Measurements from ENCODE around the gene TBCD.

TBCD gene

DNA sequence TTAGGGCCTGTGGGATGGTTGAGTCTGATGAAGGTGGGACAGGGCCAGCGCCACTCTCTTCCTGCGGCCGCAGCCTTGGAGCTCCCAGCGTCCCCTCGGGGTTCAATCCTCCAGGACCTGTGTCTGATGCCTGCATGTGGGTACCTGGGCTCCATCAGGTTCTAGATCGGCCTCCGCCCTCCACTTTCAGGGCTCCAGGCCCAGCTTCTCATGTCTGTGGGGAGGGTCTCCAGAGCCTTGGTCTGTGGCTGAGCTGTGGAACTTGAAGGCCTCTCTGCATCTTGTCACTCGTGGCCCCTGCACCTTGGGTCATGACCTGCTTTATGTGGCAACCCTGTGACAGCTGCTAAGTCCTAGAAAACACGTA lies 177.8 kb downstream of the TBCD start:
- TF ChIP-seq, protein P1, sequence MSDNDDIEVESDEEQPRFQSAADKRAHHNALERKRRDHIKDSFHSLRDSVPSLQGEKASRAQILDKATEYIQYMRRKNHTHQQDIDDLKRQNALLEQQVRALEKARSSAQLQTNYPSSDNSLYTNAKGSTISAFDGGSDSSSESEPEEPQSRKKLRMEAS (IDR thresholded peaks at IDR 0.05; ENCODE audit: low read depth, low read length), result no peak
- TF ChIP-seq MYC (IDR thresholded peaks at IDR 0.05; ENCODE audit: low read depth, low read length) (no peak), POLR2A (IDR thresholded peaks at IDR 0.05; ENCODE audit: extremely low read depth, insufficient read length) (no peak)
- TF ChIP-seq, protein P2, sequence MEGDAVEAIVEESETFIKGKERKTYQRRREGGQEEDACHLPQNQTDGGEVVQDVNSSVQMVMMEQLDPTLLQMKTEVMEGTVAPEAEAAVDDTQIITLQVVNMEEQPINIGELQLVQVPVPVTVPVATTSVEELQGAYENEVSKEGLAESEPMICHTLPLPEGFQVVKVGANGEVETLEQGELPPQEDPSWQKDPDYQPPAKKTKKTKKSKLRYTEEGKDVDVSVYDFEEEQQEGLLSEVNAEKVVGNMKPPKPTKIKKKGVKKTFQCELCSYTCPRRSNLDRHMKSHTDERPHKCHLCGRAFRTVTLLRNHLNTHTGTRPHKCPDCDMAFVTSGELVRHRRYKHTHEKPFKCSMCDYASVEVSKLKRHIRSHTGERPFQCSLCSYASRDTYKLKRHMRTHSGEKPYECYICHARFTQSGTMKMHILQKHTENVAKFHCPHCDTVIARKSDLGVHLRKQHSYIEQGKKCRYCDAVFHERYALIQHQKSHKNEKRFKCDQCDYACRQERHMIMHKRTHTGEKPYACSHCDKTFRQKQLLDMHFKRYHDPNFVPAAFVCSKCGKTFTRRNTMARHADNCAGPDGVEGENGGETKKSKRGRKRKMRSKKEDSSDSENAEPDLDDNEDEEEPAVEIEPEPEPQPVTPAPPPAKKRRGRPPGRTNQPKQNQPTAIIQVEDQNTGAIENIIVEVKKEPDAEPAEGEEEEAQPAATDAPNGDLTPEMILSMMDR (IDR thresholded peaks at IDR 0.05; ENCODE audit: low read depth, low read length), result no peak
- H3K4me3 ChIP-seq (ENCODE audit: low read depth, low read length), result no peak overlapping the region
- DNase-seq (ENCODE audit: low read depth), result no peak

DNA sequence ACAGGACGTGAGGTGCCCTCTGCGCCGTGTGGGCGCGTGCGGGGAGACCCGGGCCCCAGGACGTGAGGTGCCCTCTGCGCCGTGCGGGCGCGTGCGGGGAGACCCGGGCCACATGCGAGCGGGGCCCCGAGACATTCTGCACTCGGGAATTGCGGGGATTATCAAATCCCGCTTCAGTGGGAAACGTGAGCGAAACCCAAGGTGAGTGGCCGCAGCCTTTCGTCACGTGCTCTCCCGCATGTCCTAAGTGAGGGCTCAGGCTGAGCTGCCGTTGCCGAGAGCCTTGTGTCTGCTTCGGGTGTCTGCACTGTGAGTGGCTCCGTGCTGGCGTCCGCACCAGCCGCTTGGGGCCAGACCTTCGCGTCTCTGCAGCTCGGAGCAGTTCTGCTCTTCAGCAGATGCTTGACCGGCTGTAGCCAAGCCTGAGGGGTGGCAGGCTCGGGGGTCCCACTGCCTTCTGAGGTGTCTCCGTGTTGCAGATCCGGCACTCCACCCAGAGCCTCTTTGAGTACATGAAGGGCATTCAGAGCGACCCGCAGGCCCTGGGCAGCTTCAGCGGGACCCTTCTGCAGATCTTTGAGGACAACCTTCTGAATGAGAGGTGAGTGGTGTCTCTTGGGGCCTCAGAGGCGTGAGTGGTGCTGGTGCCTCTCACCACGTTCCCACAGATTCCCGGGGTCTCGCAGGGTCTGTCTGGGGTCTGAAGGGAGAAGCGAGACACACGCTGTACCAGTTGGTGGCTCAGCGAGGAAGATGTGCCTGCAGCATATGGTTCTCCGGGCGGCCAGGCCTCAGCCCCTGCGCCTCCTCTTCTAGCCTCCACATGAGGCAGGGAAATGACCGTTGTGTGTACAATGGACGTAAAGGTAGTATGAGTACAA lies 178.4 kb downstream of the TBCD start:
- TF ChIP-seq, protein P1 (IDR thresholded peaks at IDR 0.05; ENCODE audit: low read depth, low read length), result no peak
- TF ChIP-seq, protein P2 (IDR thresholded peaks at IDR 0.05; ENCODE audit: low read depth, low read length), result no peak
- TF ChIP-seq POLR2A (IDR thresholded peaks at IDR 0.05; ENCODE audit: extremely low read depth, insufficient read length) (no peak), MYC (IDR thresholded peaks at IDR 0.05; ENCODE audit: low read depth, low read length) (no peak)
- H3K4me3 ChIP-seq (ENCODE audit: low read depth, low read length), result no peak overlapping the region
- no peak for DNase-seq (ENCODE audit: low read depth)

DNA sequence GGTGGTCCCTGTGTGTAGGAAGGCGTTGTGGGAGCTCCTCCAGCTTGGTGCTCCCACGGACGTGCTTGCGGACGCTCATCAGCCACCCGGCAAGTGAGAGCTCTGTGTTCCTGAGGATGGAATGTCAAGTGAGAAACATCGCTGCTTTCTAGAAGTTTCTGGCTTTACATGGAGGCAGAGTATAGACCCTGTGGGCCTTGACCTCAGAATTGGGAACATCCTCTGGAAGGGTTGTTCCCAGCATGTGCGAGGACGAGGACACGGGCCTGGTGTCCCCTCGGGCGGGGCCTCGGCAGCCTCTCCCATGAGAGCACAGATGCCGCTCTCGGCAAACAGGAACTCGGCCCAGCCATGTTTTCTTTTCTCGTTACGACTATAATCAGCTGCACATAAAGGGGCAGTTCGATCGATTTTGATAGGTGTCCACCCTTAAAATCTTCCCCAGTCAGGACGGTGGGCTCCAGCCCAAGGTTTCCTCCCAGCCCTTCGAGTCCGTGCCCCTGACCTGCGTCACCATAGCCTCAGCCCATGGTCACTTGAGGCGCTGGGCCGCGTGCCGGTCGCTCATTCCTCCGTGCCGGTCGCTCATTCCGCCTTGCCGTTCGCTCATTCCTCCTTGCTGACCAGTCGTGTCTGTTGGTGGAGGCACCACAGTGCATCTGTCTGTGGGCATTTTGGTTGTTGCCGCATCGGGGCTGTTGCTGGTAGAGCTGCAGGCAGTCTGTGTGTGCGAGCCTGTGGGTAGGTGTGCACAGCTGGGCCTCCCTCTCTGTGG lies 179.2 kb downstream of the TBCD start:
- no peak for DNase-seq (ENCODE audit: low read depth)

DNA sequence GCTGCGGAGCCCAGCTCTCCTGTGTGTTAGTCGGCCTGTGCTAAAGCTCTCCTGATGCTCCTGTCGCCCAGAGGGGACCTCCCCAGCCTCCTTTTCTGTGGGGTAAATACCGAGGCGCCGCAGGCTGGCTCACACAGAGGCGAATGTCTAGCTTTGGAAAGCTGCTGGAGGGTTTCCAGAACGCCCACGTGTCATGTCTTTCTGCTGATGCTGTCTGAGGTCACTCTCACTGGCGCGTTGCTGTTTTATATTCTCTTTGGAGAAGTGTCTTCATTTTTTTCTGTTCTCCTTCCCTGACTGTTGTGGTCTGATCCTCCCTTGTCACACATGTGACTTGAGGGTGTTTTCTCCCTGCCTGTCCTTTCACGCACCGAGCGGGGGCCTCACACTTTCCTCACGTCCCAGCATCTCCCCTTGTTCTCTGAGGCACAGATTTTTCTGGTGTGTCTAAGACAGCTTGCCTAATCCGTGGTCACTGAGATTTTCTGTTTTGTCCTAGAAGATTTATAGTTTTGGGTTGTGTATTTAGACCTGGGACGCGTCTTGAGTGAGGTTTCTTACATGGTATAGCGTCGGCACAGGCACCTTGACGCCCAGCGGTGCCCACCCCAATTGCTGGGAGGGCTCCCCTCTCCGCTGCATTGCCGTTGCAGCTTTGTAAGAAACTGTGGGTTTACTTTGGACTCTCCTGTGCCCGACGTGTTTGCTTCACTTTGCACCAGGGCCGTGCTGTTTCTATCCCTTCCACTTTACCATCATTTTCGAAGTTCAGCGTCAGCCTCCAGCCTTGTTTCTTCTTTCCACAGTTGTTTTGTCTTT lies 180.0 kb downstream of the TBCD start:
- DNase-seq (ENCODE audit: low read depth), result no peak
- TF ChIP-seq, protein P1 (IDR thresholded peaks at IDR 0.05; ENCODE audit: low read depth, low read length), result no peak
- TF ChIP-seq POLR2A (IDR thresholded peaks at IDR 0.05; ENCODE audit: extremely low read depth, insufficient read length), result no peak
- TF ChIP-seq, protein P2 (IDR thresholded peaks at IDR 0.05; ENCODE audit: low read depth, low read length), result no peak
- no peak for TF ChIP-seq MYC (IDR thresholded peaks at IDR 0.05; ENCODE audit: low read depth, low read length)
- H3K4me3 ChIP-seq (ENCODE audit: low read depth, low read length), result no peak overlapping the region

More for the DNA sequence above, 179.2 kb downstream of the TBCD start:
- H3K4me3 ChIP-seq (ENCODE audit: low read depth, low read length), result no peak overlapping the region
- no peak for TF ChIP-seq MYC (IDR thresholded peaks at IDR 0.05; ENCODE audit: low read depth, low read length)
- no peak for TF ChIP-seq POLR2A (IDR thresholded peaks at IDR 0.05; ENCODE audit: extremely low read depth, insufficient read length)
- TF ChIP-seq, protein P1 (IDR thresholded peaks at IDR 0.05; ENCODE audit: low read depth, low read length), result no peak
- TF ChIP-seq, protein P2 (IDR thresholded peaks at IDR 0.05; ENCODE audit: low read depth, low read length), result no peak

All from NB4 (cell line).